ENCODE results near the gene LYSMD4. TPM values are rescaled to one million over a fixed set of nuclear protein-coding genes. Genes with fewer than 3 reads are reported as not detected.
A peak's percentile ranks its signal among the peaks of the same experiment; 100 is the strongest.

The LYSMD4 gene
- total and polyA plus RNA-seq, 2 of the 13 experiments (the other 11 are each of a cell fraction or from before 2014, with no cell fraction given), result 7.4 to 8.5 TPM

DNA sequence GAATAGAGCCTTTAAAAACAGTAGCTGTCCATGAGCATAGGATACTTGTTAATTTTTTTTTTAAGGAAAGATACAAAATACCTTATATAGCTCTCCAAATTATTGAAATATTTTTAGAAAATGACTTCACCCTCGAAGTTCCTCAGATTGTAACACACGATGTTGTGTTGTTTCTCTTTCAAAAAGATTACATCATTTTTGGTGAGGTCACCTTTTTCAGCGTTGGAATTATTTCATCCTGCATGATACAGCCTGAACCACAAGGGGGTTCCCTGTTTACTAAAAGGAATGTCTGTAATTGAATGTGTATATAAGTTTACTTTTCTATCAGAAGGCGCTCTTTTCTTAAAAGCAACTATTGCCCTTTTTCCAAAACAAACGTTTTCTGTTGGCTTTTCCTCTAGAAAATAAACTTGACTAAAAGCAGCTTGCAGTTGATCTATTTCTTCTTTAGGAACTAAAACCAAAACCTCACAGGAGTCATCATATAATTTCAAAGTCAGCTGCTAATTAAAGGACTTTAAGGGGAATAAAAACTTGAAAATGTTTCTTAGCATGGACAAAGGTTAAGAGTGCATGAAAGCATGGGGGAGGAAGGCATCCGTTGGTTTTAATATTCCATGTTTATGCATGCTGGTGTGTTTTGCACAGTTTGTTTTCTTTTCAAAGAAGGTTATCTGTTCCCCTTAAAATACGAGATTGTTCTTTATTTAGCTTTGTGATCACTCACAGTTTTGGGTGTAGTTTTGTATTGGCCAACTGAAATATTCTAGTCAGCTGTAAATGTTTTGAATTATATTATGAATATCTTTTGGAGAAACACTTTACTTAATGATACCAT lies 29.4 kb downstream of the LYSMD4 start:
- no peak overlapping the region for H3K4me2 ChIP-seq (ENCODE audit: low read depth, low read length)
- H2AFZ ChIP-seq (ENCODE audit: low read length), result no peak overlapping the region
- H4K20me1 ChIP-seq (ENCODE audit: insufficient read depth, low read length), result no peaks in the 10 kb centered on the region
- peak overlapping the region; percentile 26 for H3K27ac ChIP-seq (ENCODE audit: extremely low read length, insufficient read depth, low read length)
- H3K79me2 ChIP-seq (ENCODE audit: insufficient read depth, low read length), result no peaks in the 10 kb centered on the region
- H3K9me3 ChIP-seq (ENCODE audit: low read length), result no peaks in the 10 kb centered on the region
- DNase-seq (ENCODE audit: low spot score) (peak; percentile 62), FAIRE-seq (no peak), ATAC-seq (peak; percentile 65)
- no TSS peak for BruUV-seq (replicated peaks)
- ChIA-PET CTCF (ENCODE audit: low intra/inter-chr PET ratio, low total read pairs) (interaction anchor here (1.2 to 2.3 kb wide), 4 partner anchors 51 to 431 kb away, joined by 3 to 26 read pairs (median 15); no protein-coding TSS in a partner anchor), POLR2A (interaction anchor here (0.9 to 1.9 kb wide), 5 partner anchors 29 to 416 kb away, joined by 3 to 13 read pairs (median 6); partner anchors contain the start of genes LYSMD4 and MEF2A)
- no peak overlapping the region for H3K4me3 ChIP-seq (replicated peaks in 1 of 3; ENCODE audit: insufficient read depth in 1 of 3, low read depth in 2 of 3, low read length in 3 of 3)
- intact Hi-C loops (cut with micrococcal nuclease; ENCODE audit: unreplicated experiment), result loop anchor here (1.0 to 5.0 kb wide), 7 partner anchors 51 to 431 kb away; no protein-coding TSS in a partner anchor
- 0 out of 5 replicates have a peak, but pooled peaks cover 0 to 3% of the 10 kb centered on the region in 2 experiments for H3K36me3 ChIP-seq (replicated peaks in 1 of 2; ENCODE audit: control insufficient read depth in 1 of 2, insufficient read depth in 2 of 2, low read length in 2 of 2)
- in situ Hi-C loops (cut with HindIII; ENCODE audit: extremely low pct_ligation_motif_present, low pct_unique_long_range_greater_than_20kb), result loop anchor here (25.0 kb wide), 1 partner anchor 292 kb away; no protein-coding TSS in a partner anchor
- 44% methylated on average over 7 of the region's 7 CpGs for WGBS (ENCODE audit: low lambda C conversion rate)
- no peaks in the 10 kb centered on the region for H3K27me3 ChIP-seq (ENCODE audit: control insufficient read depth in 1 of 2, insufficient read depth in 2 of 2, low read length in 2 of 2)
- H3K4me1 ChIP-seq (ENCODE audit: insufficient read depth, low read length), result peaks cover 15% of the 10 kb centered on the region
- no peak overlapping the region for H3K9ac ChIP-seq (ENCODE audit: insufficient read depth, low read depth, low read length)
- TF ChIP-seq NCOA2 (CRISPR knock-in tag; IDR thresholded peaks at IDR 0.05) (no peak), ZNF781 (CRISPR knock-in tag; IDR thresholded peaks at IDR 0.05; ENCODE audit: borderline replicate concordance, not compliant biosample characterization) (no peak), BRF2 (CRISPR knock-in tag; IDR thresholded peaks at IDR 0.05) (no peak), SRF (IDR thresholded peaks at IDR 0.05; ENCODE audit: low read depth, low read length) (no peak), ZBTB43 (CRISPR knock-in tag; conservative IDR thresholded peaks at IDR 0.05) (no peak), SNAPC4 (CRISPR knock-in tag; IDR thresholded peaks at IDR 0.05) (no peak), HCFC1 (IDR thresholded peaks at IDR 0.05; ENCODE audit: low read depth, low read length) (no peak), CEBPG (CRISPR knock-in tag; IDR thresholded peaks at IDR 0.05) (peak; percentile 50; the same call in 1 of the 2 replicates), GTF3A (CRISPR knock-in tag; conservative IDR thresholded peaks at IDR 0.05) (no peak), ZFP36L2 (CRISPR knock-in tag; IDR thresholded peaks at IDR 0.05) (no peak)
- TF ChIP-seq, protein P1, sequence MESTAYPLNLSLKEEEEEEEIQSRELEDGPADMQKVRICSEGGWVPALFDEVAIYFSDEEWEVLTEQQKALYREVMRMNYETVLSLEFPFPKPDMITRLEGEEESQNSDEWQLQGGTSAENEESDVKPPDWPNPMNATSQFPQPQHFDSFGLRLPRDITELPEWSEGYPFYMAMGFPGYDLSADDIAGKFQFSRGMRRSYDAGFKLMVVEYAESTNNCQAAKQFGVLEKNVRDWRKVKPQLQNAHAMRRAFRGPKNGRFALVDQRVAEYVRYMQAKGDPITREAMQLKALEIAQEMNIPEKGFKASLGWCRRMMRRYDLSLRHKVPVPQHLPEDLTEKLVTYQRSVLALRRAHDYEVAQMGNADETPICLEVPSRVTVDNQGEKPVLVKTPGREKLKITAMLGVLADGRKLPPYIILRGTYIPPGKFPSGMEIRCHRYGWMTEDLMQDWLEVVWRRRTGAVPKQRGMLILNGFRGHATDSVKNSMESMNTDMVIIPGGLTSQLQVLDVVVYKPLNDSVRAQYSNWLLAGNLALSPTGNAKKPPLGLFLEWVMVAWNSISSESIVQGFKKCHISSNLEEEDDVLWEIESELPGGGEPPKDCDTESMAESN (CRISPR knock-in tag; conservative IDR thresholded peaks at IDR 0.05), result no peak

All from HepG2 (cell line).